ENCODE measurements around the gene TLE2.

Gene TLE2

GRCh38 chr19:2960120-2960519 is 69.0 kb downstream of the TLE2 start:
- Histone ChIP-seq H3K4me3 (ENCODE audit: insufficient read length, low read depth) (no peak overlapping the region), H3K27me3 (ENCODE audit: insufficient read depth, insufficient read length) (no peaks in the 10 kb centered on the region), H3K9me3 (ENCODE audit: insufficient read depth, low read length) (no peaks in the 10 kb centered on the region), H3K36me3 (ENCODE audit: insufficient read depth, insufficient read length, low read length) (no peaks in the 10 kb centered on the region), H3K9ac (ENCODE audit: insufficient read length, low read depth) (no peak overlapping the region), H3K4me1 (ENCODE audit: insufficient read depth, insufficient read length) (no peaks in the 10 kb centered on the region)
- DNase-seq (ENCODE audit: low read depth, low spot score) = no peak
- no peak for TF ChIP-seq YY1 (IDR thresholded peaks at IDR 0.05; ENCODE audit: insufficient read depth, insufficient read length)
- TF ChIP-seq SUZ12 (IDR thresholded peaks at IDR 0.05; ENCODE audit: extremely low read depth, insufficient read depth, insufficient read length) = no peak
- no peak for TF ChIP-seq ZNF274 (IDR thresholded peaks at IDR 0.05; ENCODE audit: low read depth, low read length)

- no peaks in the 10 kb centered on the region for H3K4me1 ChIP-seq (ENCODE audit: insufficient read depth, insufficient read length)
- H3K4me3 ChIP-seq (ENCODE audit: insufficient read length, low read depth) = no peak overlapping the region
- no peaks in the 10 kb centered on the region for H3K9me3 ChIP-seq (ENCODE audit: insufficient read depth, low read length)
- DNase-seq (ENCODE audit: low read depth, low spot score) = no peak
- H3K27me3 ChIP-seq (ENCODE audit: insufficient read depth, insufficient read length) = no peaks in the 10 kb centered on the region
- H3K36me3 ChIP-seq (ENCODE audit: insufficient read depth, insufficient read length, low read length) = no peaks in the 10 kb centered on the region
- no peak overlapping the region for H3K9ac ChIP-seq (ENCODE audit: insufficient read length, low read depth)
- TF ChIP-seq YY1 (IDR thresholded peaks at IDR 0.05; ENCODE audit: insufficient read depth, insufficient read length) = no peak
- no peak for TF ChIP-seq ZNF274 (IDR thresholded peaks at IDR 0.05; ENCODE audit: low read depth, low read length)
- no peak for TF ChIP-seq SUZ12 (IDR thresholded peaks at IDR 0.05; ENCODE audit: extremely low read depth, insufficient read depth, insufficient read length)
These were observed 71.9 kb downstream of the TLE2 start for GRCh38 chr19:2957160-2957559.

- H3K27me3 ChIP-seq (ENCODE audit: insufficient read depth, insufficient read length) = no peaks in the 10 kb centered on the region
- TF ChIP-seq ZNF274 (IDR thresholded peaks at IDR 0.05; ENCODE audit: low read depth, low read length) (no peak), SUZ12 (IDR thresholded peaks at IDR 0.05; ENCODE audit: extremely low read depth, insufficient read depth, insufficient read length) (no peak), YY1 (IDR thresholded peaks at IDR 0.05; ENCODE audit: insufficient read depth, insufficient read length) (no peak)
- DNase-seq (ENCODE audit: low read depth, low spot score) = no peak
- H3K9ac ChIP-seq (ENCODE audit: insufficient read length, low read depth) = no peak overlapping the region
- peaks cover 3% of the 10 kb centered on the region for H3K4me1 ChIP-seq (ENCODE audit: insufficient read depth, insufficient read length)
- no peaks in the 10 kb centered on the region for H3K9me3 ChIP-seq (ENCODE audit: insufficient read depth, low read length)
- peaks cover 3% of the 10 kb centered on the region for H3K36me3 ChIP-seq (ENCODE audit: insufficient read depth, insufficient read length, low read length)
- H3K4me3 ChIP-seq (ENCODE audit: insufficient read length, low read depth) = no peak overlapping the region
These were observed 76.1 kb downstream of the TLE2 start for GRCh38 chr19:2952953-2953481.

- H3K36me3 ChIP-seq (ENCODE audit: insufficient read depth, insufficient read length, low read length) = peaks cover 3% of the 10 kb centered on the region
- H3K4me3 ChIP-seq (ENCODE audit: insufficient read length, low read depth) = peak overlapping the region; percentile 98
- H3K9ac ChIP-seq (ENCODE audit: insufficient read length, low read depth) = peak overlapping the region; percentile 94
- no peaks in the 10 kb centered on the region for H3K27me3 ChIP-seq (ENCODE audit: insufficient read depth, insufficient read length)
- peaks cover 3% of the 10 kb centered on the region for H3K4me1 ChIP-seq (ENCODE audit: insufficient read depth, insufficient read length)
- peak; percentile 98 for DNase-seq (ENCODE audit: low read depth, low spot score)
- TF ChIP-seq SUZ12 (IDR thresholded peaks at IDR 0.05; ENCODE audit: extremely low read depth, insufficient read depth, insufficient read length) (no peak), YY1 (IDR thresholded peaks at IDR 0.05; ENCODE audit: insufficient read depth, insufficient read length) (no peak), ZNF274 (IDR thresholded peaks at IDR 0.05; ENCODE audit: low read depth, low read length) (no peak)
- no peaks in the 10 kb centered on the region for H3K9me3 ChIP-seq (ENCODE audit: insufficient read depth, low read length)
These were observed 78.6 kb downstream of the TLE2 start for GRCh38 chr19:2950286-2951124.

GRCh38 chr19:2949939-2950285 is 79.2 kb downstream of the TLE2 start:
- Histone ChIP-seq H3K9me3 (ENCODE audit: insufficient read depth, low read length) (no peaks in the 10 kb centered on the region), H3K9ac (ENCODE audit: insufficient read length, low read depth) (peak overlapping the region; percentile 94)

More at GRCh38 chr19:2949939-2950285, 79.2 kb downstream of the TLE2 start:
- peak overlapping the region; percentile 98 for H3K4me3 ChIP-seq (ENCODE audit: insufficient read length, low read depth)
- H3K36me3 ChIP-seq (ENCODE audit: insufficient read depth, insufficient read length, low read length) = peaks cover 3% of the 10 kb centered on the region
- peaks cover 3% of the 10 kb centered on the region for H3K4me1 ChIP-seq (ENCODE audit: insufficient read depth, insufficient read length)
- no peak for DNase-seq (ENCODE audit: low read depth, low spot score)
- H3K27me3 ChIP-seq (ENCODE audit: insufficient read depth, insufficient read length) = no peaks in the 10 kb centered on the region
- TF ChIP-seq SUZ12 (IDR thresholded peaks at IDR 0.05; ENCODE audit: extremely low read depth, insufficient read depth, insufficient read length) (no peak), ZNF274 (IDR thresholded peaks at IDR 0.05; ENCODE audit: low read depth, low read length) (no peak), YY1 (IDR thresholded peaks at IDR 0.05; ENCODE audit: insufficient read depth, insufficient read length) (no peak)
